Activated naive CD4-positive, alpha-beta T cell treated with anti-CD3 and anti-CD28 coated beads, Interleukin-2, amount 10 ng/mL, durations not matched to agents 5 hours and 36 hours (primary cell): ENCODE data around the gene PCNX4. TPM values are rescaled to one million over a fixed set of nuclear protein-coding genes. Genes with fewer than 3 reads are reported as not detected.

Experiments used
- total RNA-seq, 2 experiments: library from RNA; stranded (reverse); gene quantifications; one replicate each; pipeline ENCODE4 v1.2.3, GENCODE V29; 2021

Gene PCNX4
- 10 to 100 TPM; 29.6 to 30.4 TPM for total RNA-seq

GRCh38 chr14:60091550-60092525 is at the start of gene PCNX4:
PCNX4 (plus strand) TSS chr14:60091923; CDS start chr14:60107639, 15,716 bp downstream.

GRCh38 chr14:60164712-60165546 is 73.2 kb downstream of the PCNX4 start, which contains the start of gene DHRS7:
DHRS7 (minus strand) TSS chr14:60165398; CDS start chr14:60165309, 89 bp downstream.

Other genes starting within 250 kb of the PCNX4 start
- not detected for gene RTN1, start 221.1 kb upstream of the PCNX4 start, total RNA-seq
- not detected for gene LRRC9, start 171.8 kb upstream of the PCNX4 start, total RNA-seq
- 10 to 100 TPM; 38.7 to 40.0 TPM for gene DHRS7, start 73.5 kb downstream of the PCNX4 start, total RNA-seq
- 10 to 100 TPM; 48.0 to 48.3 TPM for gene PPM1A, start 157.3 kb downstream of the PCNX4 start, total RNA-seq